Limb (tissue), 2 donors: ENCODE data around the gene MAFG.
"Not testable (repeated sequence)": the region's sequence is repeated elsewhere in the genome, so short reads cannot be mapped to it uniquely, and the experiment has no call there.

Experiments used
- DNase-seq, 2 donors: peaks; one replicate each; pipeline ENCODE4 v3.0.0-alpha.2; 2016; ENCODE audit errors: extremely low spot score in 2 of 2

The MAFG gene

DNA sequence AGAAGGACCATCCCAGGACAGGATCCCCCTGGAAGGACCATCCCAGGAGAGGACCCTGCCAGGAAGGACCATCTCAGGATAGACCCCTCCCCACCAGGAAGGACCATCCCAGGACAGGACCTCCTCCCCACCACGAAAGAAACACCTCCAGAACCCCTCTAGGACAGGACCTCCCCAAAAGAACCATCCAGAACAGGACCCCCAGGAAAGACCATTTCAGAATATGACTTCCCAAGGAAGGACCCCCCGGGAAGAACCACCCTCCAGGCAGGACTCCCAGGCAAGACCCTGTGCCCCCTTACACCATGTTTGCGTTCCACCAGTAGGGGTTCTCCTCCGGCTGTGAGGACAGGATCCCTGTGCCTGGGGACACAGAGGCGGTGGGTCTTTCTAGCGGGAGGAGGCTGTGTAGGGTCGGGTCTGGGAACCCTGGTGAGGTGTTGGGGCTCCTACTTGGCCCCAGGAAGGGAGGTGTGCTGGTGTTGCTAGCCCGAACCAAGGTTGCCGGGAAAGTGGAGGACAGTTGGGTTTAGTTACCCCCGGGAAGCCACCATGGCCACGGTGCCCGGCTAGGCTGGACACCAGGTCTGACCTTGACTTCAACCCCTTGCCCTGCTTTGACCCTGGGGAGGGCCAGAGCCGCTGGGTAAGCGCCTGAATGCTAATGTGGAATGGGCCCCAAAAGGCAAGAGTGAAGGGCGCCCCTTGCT lies 31.3 kb upstream of the MAFG start:
- DNase-seq, result peak in 1 of 2 donors; percentile 28

DNA sequence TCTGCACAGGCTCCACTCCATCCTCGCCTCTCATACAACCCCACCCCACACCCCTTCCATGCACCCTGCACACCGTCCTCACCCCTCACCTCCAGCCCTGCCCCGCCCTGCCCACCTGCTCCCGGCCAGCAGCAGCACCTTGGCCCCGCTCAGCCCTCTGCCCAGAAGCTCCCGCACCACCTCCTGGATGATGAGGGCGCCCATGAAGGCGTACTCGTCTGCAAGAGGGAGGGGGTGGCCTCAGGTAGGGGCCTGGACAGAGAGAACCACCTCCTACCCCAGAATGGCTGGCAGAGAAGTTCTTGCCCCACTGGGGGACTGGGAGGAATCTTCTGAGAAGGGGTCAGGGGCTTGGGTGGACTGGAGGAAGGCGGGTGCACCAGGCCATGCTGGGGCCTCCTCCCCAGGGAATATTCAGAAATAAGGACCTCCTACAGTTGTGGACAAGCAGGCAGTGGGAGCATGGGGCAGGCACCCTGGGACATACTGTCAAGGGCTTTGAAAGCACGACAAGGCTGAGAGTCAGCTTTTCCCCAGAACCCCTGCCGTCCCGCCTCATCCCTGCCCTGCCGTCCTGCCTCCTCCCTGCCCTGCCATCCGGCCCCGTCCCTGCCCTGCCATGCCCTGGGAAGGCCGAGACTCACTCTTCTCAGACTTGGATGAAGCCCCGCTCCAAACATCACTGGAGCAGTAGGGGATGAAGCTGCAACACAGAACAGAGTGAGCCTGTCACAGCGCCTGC lies 30.3 kb upstream of the MAFG start:
- peak in 1 of 2 donors; percentile 21 for DNase-seq

DNA sequence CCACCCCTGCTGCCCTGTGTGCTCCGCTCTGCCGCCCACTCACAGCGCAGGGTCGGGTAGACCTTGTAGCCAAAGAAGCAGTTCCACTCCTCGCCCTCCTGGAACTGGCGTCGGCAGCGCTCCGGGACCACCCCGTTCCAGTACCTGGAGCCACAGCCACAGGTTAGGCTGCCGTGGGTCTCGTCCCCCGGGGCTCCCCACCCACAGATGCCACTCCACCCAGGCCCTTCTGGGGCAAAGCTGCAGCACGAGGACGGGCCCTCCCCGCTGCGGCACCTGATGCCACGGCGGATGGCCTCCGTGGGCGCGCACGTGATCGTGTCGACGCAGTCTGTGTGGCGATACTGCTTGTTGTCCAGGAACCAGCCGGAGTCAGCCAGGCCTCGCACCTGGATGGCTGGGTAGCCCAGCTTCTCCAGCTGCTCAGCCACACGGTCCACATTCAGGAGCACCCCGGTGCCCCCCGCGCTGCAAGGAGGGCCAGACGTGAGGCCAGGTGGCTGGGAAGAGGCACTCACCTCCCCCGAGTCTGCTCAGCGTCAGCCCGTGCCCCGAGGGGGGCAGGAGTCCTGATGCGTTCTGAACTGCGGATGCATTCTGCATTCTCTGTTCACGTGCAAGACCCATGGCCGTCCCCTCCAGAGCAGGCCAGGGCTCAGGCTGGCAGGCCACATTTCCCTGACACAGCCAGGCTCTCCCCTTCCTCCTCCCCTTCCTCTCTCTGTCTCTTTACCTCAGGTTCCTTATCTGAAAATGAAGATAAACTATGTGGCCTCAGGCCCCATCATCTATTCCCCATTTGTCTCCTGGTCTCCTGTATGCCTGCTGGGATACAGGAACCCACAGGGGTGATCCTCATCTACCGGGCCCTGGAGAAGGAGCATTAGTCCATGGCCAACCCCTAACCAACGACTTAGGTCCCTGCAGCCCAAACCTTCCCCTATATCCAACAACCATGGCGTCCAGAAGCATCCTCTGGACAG lies 29.4 kb upstream of the MAFG start:
- DNase-seq, result peak in 1 of 2 donors; percentile 27

DNA sequence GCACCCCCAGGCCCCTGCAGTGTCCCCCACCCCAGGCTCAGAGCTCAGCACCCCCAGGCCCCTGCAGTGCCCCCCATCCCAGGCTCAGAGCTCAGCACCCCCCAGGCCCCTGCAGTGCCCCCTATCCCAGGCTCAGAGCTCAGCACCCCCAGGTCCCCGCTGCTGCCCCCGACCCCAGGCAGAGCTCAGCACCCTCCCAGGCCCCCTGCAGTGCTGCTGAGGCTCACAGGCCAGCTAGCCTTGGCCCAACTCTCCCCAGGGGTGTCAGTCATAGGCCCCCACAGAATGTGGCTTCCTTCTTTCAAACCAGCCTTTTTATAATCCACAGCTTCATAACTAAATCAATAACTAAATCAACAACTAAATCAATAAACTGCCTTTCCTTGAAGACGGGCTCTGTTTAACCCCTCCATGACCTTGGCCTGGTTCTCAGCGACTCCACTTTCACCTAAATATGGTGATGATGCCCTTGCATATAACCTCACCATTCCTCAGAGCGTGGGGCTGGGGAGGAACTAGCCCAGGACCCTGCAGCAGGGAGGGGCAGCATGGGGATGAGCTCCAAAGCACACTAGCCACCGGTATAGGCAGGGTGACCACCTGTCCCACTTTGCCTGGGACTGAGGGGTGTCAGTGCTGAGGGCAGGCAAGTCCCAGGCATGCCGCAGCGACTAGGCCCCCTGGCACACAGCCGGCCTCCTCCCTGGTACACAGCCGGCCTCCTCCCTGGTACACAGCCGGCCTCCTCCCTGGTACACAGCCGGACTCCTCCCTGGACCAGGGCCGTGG lies 28.4 kb upstream of the MAFG start:
- no peak for DNase-seq

DNA sequence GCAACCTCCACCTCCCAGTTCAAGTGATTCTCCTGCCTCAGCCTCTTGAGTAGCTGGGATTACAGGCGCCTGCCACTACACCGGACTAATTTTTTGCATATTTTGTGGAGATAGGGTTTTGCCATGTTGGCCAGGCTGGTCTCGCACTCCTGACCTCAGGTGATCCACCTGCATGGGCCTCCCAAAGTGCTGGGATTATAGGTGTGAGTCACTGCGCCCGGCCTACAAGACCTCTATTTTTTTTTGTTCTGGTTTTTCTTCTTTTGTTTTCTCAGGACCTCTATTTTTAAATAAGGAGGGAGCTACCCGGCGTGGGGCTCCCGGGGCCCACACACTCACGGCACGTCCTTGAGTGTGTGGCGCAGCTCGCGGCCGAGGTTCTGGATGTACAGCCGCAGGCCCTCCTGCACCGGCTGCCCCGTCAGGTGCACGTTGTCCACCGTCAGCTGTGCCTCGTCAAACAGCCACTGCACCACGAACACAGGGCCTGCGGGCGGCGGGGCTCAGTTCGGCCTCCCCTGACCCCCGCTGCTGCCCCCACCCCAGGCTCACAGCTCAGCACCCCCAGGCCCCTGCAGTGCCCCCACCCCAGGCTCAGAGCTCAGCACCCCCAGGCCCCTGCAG lies 27.6 kb upstream of the MAFG start:
- DNase-seq, result no peak

DNA sequence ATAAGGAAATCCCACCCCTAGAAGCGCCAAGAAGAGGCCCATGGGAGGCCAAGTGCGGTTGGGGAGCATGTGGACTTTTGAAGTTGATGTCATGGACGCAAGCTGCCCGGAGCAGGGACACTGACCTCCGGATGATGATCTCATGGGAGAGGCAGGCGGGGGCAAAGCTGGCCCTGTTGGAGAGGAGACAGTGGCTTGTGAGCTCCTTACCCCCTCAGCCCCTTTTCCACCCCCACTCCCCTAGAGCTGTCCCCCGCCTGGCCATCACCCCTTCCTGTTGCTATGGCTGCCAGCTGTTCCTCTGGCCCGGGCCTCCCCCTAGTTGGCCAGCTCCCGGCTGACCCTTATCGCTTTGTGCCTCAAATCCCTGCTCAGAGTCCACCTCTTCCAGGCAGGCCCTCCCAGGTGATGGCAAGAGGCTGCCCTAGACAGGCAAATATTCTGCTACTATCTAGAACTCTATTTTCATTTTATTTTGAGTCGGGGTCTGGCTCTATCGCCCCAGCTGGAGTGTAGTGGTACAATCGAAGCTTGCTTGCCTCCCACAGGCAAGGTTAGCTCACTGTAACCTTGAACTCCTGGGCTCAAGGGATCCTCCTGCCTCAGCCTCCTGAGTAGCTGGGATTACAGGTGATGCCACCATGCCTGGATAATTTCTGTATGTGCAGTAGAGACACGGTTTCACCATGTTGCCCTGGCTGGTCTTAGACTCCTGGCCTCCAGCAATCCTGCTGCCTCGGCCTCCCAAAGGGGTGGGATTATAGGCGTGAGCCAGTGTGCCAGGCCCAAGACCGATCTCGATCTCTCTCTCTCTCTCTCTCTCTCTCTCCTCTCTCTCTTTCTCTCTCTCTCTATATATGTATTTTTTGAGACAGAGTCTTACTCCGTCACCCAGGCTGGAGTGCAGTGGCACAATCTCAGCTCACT lies 26.9 kb upstream of the MAFG start:
- no peak for DNase-seq

DNA sequence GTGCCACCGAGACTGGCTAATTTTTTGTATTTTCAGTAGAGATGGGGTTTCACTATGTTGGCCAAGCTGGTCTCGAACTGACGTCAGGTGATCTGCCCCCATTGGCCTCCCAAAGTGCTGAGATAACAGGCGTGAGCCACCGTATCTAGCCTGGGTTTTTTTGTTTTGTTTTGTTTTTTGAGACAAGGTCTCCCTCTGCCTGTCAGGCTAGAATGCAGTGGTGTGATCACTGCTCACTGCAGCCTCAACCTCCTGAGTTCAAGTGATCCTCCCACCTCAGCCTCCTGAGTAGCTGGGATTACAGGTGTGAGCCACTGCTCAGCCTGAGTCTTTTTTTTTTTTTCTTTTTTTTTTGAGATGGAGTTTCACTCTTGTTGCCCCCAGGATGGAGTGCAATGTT lies 25.9 kb upstream of the MAFG start:
- not testable (repeated sequence) for DNase-seq

DNA sequence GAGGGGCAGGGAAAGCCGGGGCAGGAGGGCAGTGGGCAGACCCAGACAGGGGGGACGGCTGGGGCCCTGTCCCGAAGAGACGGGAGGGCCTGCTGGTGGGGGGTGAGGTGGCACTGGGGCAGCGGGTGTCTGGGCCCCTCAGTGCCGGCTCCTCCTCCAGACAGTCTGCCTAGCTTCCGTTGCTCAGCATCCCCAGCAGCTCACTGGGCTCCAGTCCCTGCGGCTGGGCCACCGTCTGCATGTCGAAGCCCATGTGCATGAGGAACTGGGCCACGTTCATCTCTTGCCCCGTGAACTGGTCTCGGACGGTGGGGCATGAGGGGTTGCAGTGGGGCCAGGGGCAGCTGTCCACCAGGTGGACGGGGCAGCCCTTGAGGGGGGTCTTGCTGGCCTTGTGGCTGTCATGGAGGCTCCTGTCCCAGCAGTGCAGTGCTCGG lies 25.3 kb upstream of the MAFG start:
- no peak for DNase-seq

DNA sequence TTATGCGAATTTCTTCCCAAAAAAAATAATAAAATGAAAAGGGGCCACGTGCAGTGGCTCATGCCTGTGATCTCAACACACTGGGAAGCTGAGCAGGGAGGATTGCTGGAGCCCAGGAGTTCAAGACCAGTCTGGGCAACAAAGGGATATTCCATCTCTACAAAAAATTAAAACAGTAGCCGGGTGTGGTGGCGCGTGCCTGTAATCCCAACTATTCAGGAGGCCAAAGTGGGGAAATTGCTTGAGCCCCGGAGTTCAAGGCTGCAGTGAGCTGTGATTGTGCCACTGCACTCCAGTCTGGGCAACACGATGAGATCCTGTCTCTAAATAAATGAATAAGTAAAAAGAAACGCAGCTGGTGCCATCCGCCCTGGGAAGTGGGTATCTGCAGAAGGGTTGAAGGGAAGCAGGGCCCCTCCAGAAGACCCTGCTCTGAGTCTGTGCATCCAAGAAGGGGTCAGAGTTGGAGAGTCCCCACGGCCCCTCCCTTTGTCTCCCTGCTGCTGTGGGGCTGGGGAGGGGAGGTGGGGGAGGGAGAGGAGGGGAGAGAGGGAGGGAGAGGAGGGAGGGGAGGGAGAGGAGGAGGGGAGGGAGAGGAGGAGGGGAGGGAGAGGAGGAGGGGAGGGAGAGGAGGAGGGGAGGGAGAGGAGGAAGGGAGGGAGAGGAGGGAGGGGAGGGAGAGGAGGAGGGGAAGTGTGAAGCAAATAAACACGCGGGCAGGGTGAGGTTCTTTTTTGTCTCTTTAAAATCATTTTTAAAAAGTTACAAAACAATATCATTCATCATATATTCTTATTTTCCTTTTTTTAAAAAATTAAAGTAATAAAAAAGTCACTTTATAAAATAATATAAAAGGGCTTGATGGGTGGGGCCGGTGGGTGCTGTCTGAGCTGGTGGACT lies 24.5 kb upstream of the MAFG start:
- DNase-seq, result no peak

DNA sequence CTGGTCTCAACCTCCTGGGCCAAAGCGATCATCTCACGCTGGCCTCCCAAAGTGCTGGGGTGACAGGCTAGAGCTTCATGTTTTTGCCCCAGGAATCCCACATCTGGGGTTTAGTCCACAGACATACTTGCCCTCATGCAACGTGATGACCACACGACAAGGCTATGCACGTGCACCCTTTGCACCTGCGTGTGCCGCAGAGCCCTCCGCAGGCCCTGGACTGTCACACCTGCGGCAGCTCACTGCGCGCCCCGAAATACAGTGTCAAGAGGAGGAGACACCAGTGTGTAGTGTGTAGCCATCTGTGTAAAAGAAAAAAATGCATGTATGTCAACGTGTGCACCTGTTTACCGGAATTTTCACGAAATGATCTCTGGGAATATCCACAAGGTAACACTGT lies 23.0 kb upstream of the MAFG start:
- no peak for DNase-seq

DNA sequence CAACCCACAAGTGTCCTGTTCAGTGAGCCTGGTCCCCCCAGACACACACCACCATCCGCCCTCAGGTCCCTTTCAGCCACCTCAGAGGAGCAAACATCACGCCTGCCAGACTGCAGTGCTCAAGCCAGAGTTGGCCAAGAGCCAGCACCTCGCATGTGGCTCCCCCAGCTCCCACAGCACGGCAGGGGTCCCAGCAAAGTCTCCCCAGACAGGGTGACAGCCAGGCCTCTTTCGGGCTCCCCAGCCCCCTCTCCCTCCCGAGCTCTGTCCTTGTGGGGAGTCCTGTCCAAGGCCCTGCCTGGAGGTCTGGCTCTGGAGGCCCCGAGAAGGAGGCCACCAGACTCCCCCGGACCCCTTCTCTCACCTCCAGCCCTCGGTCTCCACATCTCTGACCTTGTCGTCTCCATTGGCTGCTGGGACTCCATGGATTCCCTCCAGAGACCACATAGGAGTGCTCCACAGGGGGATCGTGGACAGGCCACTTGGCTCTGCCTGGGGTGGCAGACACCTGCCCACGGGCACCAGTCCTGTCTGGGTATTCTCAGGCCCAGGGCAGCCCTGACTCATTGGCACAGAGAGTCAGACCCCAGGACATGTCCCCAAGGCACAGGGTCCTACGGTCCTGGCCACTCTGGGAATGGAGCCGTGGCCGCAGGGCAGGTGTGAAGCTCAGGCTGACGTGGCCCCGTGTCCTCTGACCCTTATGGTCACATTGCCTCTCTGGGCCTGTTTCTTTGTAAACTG lies 21.3 kb upstream of the MAFG start:
- no peak for DNase-seq

DNA sequence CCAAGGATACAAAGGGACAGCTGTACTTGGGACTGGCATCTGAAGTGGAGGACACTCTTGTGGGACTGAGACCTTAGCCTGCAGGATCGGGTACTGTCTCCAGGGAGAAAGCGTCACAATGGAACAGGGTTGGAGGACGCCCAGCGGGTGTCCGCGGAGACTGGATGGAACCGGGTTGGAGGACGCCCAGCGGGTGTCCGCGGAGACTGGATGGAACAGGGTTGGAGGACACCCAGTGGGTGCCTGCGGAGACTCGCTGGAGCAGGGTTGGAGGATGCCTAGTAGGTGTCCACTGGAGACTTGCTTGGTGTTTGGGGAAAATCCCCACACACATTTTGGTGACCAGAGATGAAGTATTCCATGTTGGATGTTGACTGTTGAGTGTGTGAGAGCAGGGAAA lies 19.7 kb upstream of the MAFG start, which contains the start of gene MYADML2:
MYADML2 (minus strand) TSS at position 45 of the 400 bp plus-strand sequence. CDS start 5,492 bp downstream, outside the sequence.
- DNase-seq, result no peak

DNA sequence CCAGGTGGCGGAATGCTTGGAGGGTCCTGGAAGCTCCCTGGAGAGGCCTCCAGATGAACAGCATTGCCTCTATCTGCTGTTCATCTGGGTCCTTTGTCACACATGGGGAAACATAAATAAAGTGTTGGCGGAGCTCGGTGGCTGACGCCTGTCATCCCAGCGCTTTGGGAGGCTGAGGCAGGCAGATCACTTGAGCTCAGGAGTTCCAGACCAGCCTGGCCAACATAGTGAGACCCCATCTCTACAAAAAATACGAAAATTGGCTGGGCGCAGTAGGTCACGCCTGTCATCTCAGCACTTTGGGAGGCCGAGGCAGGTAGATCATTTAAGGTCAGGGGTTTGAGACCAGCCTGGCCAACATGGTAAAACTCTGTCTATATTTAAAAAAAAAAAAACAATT lies 17.3 kb upstream of the MAFG start:
- no peak for DNase-seq

DNA sequence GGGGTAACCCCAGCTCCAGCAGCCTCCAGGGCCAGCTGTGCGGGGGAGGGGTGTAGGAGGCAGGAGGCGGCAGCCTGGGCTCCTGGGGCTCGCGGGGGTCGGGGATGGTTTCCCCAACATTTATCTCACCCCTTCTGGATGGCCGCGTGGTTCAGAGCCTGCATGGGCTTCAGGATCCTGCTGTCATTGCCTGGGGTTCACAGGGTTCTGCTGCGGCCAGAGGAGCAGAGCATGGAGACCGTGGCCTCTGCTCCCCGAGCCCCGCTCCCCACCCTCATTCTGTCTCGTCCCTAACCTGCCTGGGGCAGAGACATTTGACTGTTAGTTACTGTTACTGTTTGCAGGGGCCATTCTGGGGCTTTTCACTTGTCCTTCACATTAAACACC lies 14.6 kb upstream of the MAFG start:
- no peak for DNase-seq

DNA sequence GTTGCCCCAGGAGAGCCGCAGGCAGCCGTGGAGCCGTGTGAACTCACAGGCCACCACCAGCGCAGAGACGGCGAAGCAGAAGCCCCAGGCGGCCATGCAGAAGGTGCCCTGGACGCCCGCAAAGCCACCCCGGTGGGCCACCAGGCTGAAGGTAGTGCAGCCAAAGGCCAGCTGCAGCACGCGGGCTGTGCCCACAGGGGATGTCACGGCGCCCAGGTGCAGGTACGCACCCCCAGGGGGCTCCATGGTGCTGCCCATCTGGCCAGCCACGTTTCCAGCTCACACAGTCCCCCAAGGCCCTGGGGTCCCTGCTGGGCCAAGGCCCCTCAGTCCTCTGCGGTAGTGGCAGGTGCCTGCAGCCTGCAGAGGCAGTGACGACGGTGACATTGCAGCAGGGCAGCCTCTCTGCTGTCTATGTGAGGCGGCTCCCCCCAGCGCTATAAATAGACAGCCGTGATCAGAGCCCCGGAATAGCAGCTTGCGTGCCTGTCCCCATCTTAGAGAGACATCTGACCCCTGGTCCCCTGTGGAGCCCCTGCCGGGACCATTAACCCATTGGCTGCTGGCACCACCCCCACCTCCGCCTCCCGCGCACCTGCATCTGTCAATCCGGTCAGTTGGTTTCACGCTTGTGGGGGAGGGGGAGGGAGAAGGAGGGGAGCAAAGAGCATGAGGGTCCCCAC lies 14.1 kb upstream of the MAFG start:
- peak in 1 of 2 donors; percentile 41 for DNase-seq

DNA sequence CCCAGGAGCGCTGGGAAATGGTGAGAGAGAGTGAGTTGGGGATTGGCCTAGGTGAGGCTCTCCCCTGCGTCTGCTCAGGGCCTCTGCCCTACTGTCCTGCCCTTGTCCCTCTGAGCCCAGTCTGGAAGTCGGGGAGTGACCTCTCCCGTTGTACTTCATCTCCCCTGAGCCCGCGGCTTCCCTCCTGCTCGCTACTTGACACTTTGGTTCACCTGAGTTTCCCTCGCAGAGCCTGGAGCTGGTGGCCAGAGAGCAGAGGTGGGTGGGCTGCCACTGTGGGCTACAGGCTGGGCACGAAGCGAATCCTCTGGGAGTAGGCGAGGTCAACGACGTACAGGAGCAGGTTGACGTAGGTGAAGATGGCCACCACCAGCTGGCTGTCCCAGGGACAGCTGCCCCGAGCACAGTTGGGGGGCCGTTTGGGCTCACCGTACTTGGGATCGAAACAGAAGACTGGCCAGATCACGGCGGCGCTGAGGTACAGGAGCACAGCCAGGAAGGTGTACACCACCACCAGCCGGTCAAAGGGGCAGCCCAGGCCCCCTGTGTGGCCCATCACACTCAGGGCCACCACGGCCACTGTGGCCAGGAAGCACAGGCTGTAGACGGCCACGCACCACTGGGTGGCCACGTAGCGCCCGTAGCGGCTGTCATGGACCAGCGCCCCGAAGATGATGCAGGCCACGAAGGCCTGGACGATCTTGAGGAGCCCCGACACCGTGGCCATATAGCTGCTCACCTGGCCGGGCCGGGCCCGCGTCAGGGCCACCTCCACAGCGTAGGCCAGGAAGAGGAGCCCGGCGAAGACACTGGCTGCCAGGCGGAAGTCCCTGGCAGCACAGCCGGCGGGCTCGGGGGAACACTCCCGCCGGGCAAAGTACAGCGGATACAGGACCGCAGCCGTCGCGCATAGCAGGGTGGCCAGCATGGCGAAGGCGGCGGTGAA lies 13.3 kb upstream of the MAFG start:
- DNase-seq, result no peak
